ENCODE measurements around the gene ABCD3. TPM values are rescaled to one million over a fixed set of nuclear protein-coding genes. Genes with fewer than 3 reads are reported as not detected.

ABCD3 gene
- total and polyA plus RNA-seq, 9 donors: 10.7 to 32.1 (median 24.8) TPM

DNA sequence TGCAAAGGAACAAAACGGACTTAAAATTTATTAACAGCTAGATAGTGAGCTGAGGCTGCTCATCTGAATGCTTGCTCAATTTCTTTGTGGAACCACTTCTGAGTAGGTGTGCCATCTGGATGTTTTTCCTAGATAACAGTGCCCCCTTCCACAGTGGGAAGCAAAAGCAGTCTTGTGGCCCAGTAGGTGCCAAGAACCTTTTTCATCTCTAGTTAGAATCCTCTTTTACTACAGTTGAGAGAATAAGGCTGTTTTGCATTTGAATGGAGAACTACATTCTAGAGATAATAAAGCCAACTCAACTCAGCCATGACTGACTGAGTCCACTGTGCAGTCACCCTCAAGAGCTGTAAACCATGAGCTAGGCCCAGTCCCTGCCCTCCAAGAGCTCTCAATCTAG, 110.1 kb downstream of the ABCD3 start:
- H3K36me3 ChIP-seq: no peaks in the 10 kb centered on the region
- no peak overlapping the region for H3K27ac ChIP-seq
- H3K4me1 ChIP-seq (ENCODE audit: insufficient read depth): peaks cover 2% of the 10 kb centered on the region
- no peaks in the 10 kb centered on the region for H3K9me3 ChIP-seq
- no peak for TF ChIP-seq CTCF (IDR thresholded peaks at IDR 0.05)
- no peak for TF ChIP-seq EP300 (IDR thresholded peaks at IDR 0.05)
- TF ChIP-seq POLR2A (IDR thresholded peaks at IDR 0.05): no peak
- WGBS, 3 donors: 14 to 35% (median 25%) methylated on average over 1 of the region's 1 CpG
- H3K4me3 ChIP-seq: no peak overlapping the region
- intact Hi-C loops (cut with DNase I): no loop called here
- DNase-seq: no peak
- H3K27me3 ChIP-seq: no peaks in the 10 kb centered on the region

DNA sequence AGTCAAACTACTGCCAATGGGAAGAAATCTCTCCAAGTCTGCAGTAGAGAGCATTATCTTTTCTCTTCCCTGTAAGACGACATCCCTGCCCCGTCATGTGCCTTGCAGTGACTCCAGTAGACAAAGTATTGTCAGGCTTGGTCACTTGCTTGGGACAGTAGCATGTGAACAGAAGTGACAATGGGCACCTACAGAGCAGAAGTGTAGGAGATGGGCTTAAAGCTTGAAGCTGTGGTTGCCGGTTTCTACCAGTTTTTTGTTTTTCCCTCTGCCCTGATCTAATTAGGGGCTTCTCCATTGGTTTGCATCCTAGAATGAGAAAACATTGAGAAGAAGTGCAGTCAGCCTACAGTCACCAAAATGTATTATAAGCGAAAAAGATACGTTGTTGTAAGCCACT, 110.6 kb downstream of the ABCD3 start:
- Histone ChIP-seq H3K9me3 (no peaks in the 10 kb centered on the region), H3K36me3 (no peaks in the 10 kb centered on the region), H3K4me1 (ENCODE audit: insufficient read depth) (peaks cover 2% of the 10 kb centered on the region), H3K27me3 (no peaks in the 10 kb centered on the region), H3K4me3 (no peak overlapping the region), H3K27ac (no peak overlapping the region)
- TF ChIP-seq CTCF (IDR thresholded peaks at IDR 0.05) (no peak), POLR2A (IDR thresholded peaks at IDR 0.05) (no peak), EP300 (IDR thresholded peaks at IDR 0.05) (no peak)
- intact Hi-C loops (cut with DNase I): no loop called here
- WGBS, 3 donors: 91 to 95% (median 95%) methylated on average over 5 of the region's 5 CpGs
- no peak for DNase-seq

DNA sequence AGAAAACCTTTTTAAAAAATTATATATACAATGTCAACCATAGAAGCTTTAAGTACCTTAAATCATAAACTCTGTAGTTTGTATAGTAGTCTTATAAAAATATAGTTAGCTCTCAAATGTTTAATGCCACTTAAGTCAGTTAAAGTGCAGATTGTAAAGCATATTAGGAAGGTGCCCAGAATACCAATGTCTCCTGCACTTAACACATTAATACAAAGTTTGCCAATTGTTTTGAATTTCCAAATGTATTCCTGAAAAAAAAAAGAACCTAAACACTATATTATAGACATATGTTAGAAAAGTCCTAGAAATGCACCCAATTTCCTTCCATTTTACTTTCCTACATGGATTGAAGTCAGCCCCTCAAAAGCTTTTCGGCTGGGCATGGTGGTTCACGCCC, 111.2 kb downstream of the ABCD3 start:
- intact Hi-C loops (cut with DNase I): no loop called here
- Histone ChIP-seq H3K9me3 (no peaks in the 10 kb centered on the region), H3K4me3 (no peak overlapping the region), H3K27ac (no peak overlapping the region), H3K36me3 (no peaks in the 10 kb centered on the region), H3K27me3 (no peaks in the 10 kb centered on the region), H3K4me1 (ENCODE audit: insufficient read depth) (peaks cover 2% of the 10 kb centered on the region)
- TF ChIP-seq POLR2A (IDR thresholded peaks at IDR 0.05): no peak
- no peak for TF ChIP-seq EP300 (IDR thresholded peaks at IDR 0.05)
- no peak for TF ChIP-seq CTCF (IDR thresholded peaks at IDR 0.05)
- no peak for DNase-seq
- WGBS, 3 donors: 96 to 99% (median 98%) methylated on average over 2 of the region's 2 CpGs

DNA sequence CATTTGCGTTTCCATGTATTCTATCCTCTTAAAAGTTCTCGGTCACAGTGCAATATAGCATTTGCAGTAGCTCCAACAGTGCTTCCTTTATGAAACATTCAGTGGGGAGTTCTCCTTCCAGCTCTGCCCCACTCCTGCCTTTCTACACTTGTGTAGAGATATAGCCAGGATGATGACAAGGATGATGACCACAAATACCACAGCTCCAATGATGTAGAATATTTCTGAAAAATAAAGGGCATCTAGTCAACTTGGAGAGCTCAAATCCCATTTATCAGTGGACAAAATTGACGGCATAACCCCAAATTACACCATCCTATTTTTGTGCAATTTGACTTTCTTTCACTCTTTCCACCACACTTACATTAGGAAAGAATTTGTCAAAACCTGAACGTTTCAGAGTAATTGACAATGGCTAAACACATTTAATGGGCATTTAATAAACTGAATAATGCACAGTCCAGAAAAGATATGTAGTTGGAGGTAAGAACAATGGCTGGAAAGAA, 112.2 kb downstream of the ABCD3 start:
- no peaks in the 10 kb centered on the region for H3K36me3 ChIP-seq
- H3K4me1 ChIP-seq (ENCODE audit: insufficient read depth): peaks cover 2% of the 10 kb centered on the region
- H3K9me3 ChIP-seq: no peaks in the 10 kb centered on the region
- no peak overlapping the region for H3K27ac ChIP-seq
- 81 to 89% (median 87%) methylated on average over 4 of the region's 4 CpGs for WGBS, 3 donors
- no peak for DNase-seq
- no peaks in the 10 kb centered on the region for H3K27me3 ChIP-seq
- TF ChIP-seq POLR2A (IDR thresholded peaks at IDR 0.05) (no peak), CTCF (IDR thresholded peaks at IDR 0.05) (no peak), EP300 (IDR thresholded peaks at IDR 0.05) (no peak)
- intact Hi-C loops (cut with DNase I): loop anchor here in 1 of 4 donors (5.0 kb wide), 1 partner anchor 67 kb away; no protein-coding TSS in a partner anchor
- no peak overlapping the region for H3K4me3 ChIP-seq
